ENCODE measurements around the gene FAM83C. TPM values are rescaled to one million over a fixed set of nuclear protein-coding genes. Genes with fewer than 3 reads are reported as not detected.
"Not testable (repeated sequence)": the region's sequence is repeated elsewhere in the genome, so short reads cannot be mapped to it uniquely, and the experiment has no call there.

FAM83C gene
- total RNA-seq, 1 donor from 2014 or later: not detected

GRCh38 chr20:35317416-35318210 lies 25.4 kb upstream of the FAM83C start:
- TF ChIP-seq, protein P1, sequence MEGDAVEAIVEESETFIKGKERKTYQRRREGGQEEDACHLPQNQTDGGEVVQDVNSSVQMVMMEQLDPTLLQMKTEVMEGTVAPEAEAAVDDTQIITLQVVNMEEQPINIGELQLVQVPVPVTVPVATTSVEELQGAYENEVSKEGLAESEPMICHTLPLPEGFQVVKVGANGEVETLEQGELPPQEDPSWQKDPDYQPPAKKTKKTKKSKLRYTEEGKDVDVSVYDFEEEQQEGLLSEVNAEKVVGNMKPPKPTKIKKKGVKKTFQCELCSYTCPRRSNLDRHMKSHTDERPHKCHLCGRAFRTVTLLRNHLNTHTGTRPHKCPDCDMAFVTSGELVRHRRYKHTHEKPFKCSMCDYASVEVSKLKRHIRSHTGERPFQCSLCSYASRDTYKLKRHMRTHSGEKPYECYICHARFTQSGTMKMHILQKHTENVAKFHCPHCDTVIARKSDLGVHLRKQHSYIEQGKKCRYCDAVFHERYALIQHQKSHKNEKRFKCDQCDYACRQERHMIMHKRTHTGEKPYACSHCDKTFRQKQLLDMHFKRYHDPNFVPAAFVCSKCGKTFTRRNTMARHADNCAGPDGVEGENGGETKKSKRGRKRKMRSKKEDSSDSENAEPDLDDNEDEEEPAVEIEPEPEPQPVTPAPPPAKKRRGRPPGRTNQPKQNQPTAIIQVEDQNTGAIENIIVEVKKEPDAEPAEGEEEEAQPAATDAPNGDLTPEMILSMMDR (IDR thresholded peaks at IDR 0.05): no peak
- ATAC-seq (ENCODE audit: low read depth) (no peak), DNase-seq (no peak)
- H3K27me3 Mint-ChIP-seq: no peaks in the 10 kb centered on the region
- intact Hi-C loops (cut with micrococcal nuclease): no loop called here
- CTCF ChIA-PET: interaction anchor here (0.9 to 1.4 kb wide), 2 partner anchors 13 to 14 kb away, joined by 3 to 4 read pairs; no protein-coding TSS in a partner anchor
- H3K36me3 Mint-ChIP-seq (ENCODE audit: low read depth): peaks cover 30% of the 10 kb centered on the region
- no peaks in the 10 kb centered on the region for H3K9me3 Mint-ChIP-seq
- H3K4me3 Mint-ChIP-seq: no peak overlapping the region
- POLR2A ChIA-PET: interaction anchor here (0.6 kb wide), 1 partner anchor 594 kb away, joined by 3 read pairs; no protein-coding TSS in a partner anchor
- H3K27ac Mint-ChIP-seq: no peak overlapping the region
- H3K4me1 Mint-ChIP-seq: peaks cover 3% of the 10 kb centered on the region

DNA sequence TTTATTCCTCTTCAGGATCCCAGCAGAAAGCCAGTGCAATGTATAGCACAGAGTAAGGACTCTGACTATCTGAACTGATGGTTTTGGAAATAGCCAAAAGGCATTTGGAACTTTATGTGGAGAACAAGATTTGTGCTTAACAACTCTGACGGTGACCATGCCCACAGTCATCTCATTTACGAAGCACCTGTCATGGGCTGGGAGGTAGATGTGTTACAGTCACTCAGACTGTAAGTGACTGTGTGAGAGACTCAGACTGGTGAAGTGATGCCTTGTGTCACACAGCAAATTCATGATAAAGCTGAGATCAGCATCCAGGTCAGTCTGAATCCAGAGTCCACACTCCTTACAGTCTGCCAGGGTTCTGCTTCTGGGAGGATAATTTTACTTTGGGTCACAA lies 23.9 kb upstream of the FAM83C start:
- Mint-ChIP-seq H3K27ac (no peak overlapping the region), H3K4me1 (peaks cover 3% of the 10 kb centered on the region), H3K27me3 (no peaks in the 10 kb centered on the region), H3K4me3 (no peak overlapping the region), H3K36me3 (ENCODE audit: low read depth) (peaks cover 32% of the 10 kb centered on the region), H3K9me3 (no peaks in the 10 kb centered on the region)
- ChIA-PET POLR2A (no interaction called here), CTCF (no interaction called here)
- DNase-seq (no peak), ATAC-seq (ENCODE audit: low read depth) (no peak)
- TF ChIP-seq, protein P1 (IDR thresholded peaks at IDR 0.05): no peak
- intact Hi-C loops (cut with micrococcal nuclease): no loop called here

DNA sequence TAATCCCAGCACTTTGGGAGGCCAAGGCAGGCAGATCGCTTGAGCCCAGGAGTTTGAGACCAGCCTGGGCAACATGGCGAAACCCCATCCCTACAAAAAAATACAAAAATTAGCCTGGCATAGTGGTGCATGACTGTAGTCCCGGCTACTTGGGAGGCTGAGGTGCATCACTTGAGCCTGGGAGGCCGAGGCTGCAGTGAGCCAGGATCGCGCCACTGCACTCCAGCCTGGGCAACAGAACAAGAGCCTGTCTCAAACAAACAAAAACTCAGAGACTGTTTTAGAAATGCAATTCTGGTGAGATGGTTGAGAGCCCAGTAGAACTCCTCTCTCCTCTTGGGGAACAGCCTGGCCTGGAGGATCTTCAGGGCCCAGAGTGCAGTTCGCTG lies 23.4 kb upstream of the FAM83C start:
- ATAC-seq (ENCODE audit: low read depth); H3K4me3 Mint-ChIP-seq; H3K9me3 Mint-ChIP-seq; H3K27ac Mint-ChIP-seq; H3K27me3 Mint-ChIP-seq; DNase-seq; CTCF ChIA-PET; H3K4me1 Mint-ChIP-seq; POLR2A ChIA-PET; intact Hi-C loops (cut with micrococcal nuclease): not testable (repeated sequence)
- peaks cover 32% of the 10 kb centered on the region for H3K36me3 Mint-ChIP-seq (ENCODE audit: low read depth)

- H3K27ac Mint-ChIP-seq: no peak overlapping the region
Measured at GRCh38 chr20:35314816-35315631, 22.8 kb upstream of the FAM83C start.

DNA sequence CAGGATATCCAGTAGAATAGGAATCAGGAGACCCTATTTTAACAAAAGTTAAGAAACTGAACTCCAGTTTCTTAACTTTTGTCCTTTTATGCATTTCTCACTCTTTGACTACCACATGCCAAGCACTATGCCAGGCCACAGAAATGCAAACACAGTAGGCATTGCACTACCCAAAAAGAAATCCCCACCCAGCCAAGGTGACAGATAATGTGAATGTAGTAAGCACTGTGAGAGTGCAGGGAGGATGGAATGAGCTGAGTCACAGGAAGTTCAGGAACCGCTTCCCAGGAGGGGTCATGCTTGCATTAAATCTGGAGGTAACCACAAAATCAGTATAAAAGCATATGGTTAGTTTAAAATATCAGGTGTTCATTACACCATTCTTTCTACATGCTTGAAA lies 20.1 kb upstream of the FAM83C start:
- TF ChIP-seq, protein P1 (IDR thresholded peaks at IDR 0.05): no peak
- CTCF ChIA-PET: no interaction called here
- no peaks in the 10 kb centered on the region for H3K27me3 Mint-ChIP-seq
- DNase-seq: no peak
- peak overlapping the region; percentile 16 for H3K27ac Mint-ChIP-seq
- no peak overlapping the region for H3K4me3 Mint-ChIP-seq
- peaks cover 35% of the 10 kb centered on the region for H3K36me3 Mint-ChIP-seq (ENCODE audit: low read depth)
- H3K9me3 Mint-ChIP-seq: no peaks in the 10 kb centered on the region
- intact Hi-C loops (cut with micrococcal nuclease): no loop called here
- POLR2A ChIA-PET: no interaction called here
- no peaks in the 10 kb centered on the region for H3K4me1 Mint-ChIP-seq
- ATAC-seq (ENCODE audit: low read depth): no peak

More at GRCh38 chr20:35314816-35315631, 22.8 kb upstream of the FAM83C start:
- ChIA-PET CTCF (no interaction called here), POLR2A (no interaction called here)
- TF ChIP-seq, protein P1 (IDR thresholded peaks at IDR 0.05): no peak
- Mint-ChIP-seq H3K9me3 (no peaks in the 10 kb centered on the region), H3K27me3 (no peaks in the 10 kb centered on the region), H3K36me3 (ENCODE audit: low read depth) (peaks cover 34% of the 10 kb centered on the region), H3K4me3 (no peak overlapping the region), H3K4me1 (peaks cover 3% of the 10 kb centered on the region)
- DNase-seq (no peak), ATAC-seq (ENCODE audit: low read depth) (no peak)
- intact Hi-C loops (cut with micrococcal nuclease): no loop called here

Data from activated B cell treated with CpG ODN at 0.5 μM for 24 hours (primary cell).